Pancreas (tissue), 10 donors: ENCODE results near the gene SYT6. TPM values are rescaled to one million over a fixed set of nuclear protein-coding genes. Genes with fewer than 3 reads are reported as not detected.
A peak's percentile ranks its signal among the peaks of the same experiment; 100 is the strongest.

Source experiments
- ATAC-seq, 4 donors: fragments of 200-7000 bp; cut with Tn5 transposase; one replicate each; pipeline versions ENCODE4 v1.8.0 to v1.9.1; 2020; ENCODE audit warnings: mild to moderate bottlenecking in 4 of 4, moderate library complexity in 4 of 4
- DNase-seq, 6 donors: peaks; one replicate each; pipeline ENCODE4 v3.0.0-alpha.2; 2020
- FAIRE-seq: peaks from 2 replicates; lab custom pipeline; 2012; peaks lifted over from hg19 to GRCh38; lab: Jason Lieb, UNC
- H3K27ac ChIP-seq, 4 donors: fragments of 200-600 bp; sonication (generic); 1 replicate in 3 of 4; 2 replicates in 1 of 4; pipeline versions ENCODE4 v1.5.0 to v1.8.0; 2020
- H3K27me3 ChIP-seq, 4 donors: fragments of 200-600 bp; one replicate each; pipeline ENCODE4 v1.8.0; 2021
- H3K36me3 ChIP-seq, 3 donors: fragments of 200-600 bp; sonication (generic) in 1 of 3; one replicate each; pipeline versions ENCODE4 v1.5.0 to v1.8.0; 2020 to 2021
- H3K4me1 ChIP-seq, 3 donors: fragments of 200-600 bp; one replicate each; pipeline ENCODE4 v1.8.0; 2021
- H3K4me3 ChIP-seq, 4 donors: fragments of 200-600 bp; sonication (generic) in 2 of 4; one replicate each; pipeline versions ENCODE4 v1.5.0 to v1.8.0; 2020 to 2021
- H3K9me3 ChIP-seq, 4 donors: fragments of 200-600 bp; one replicate each; pipeline ENCODE4 v1.8.0; 2021
- WGBS, 2 donors: extraction: QIAGEN DNeasy Blood & Tissue Kit; methylation state at CpG; one replicate each; pipeline ENCODE4 v1.1.7; 2013; 5-methylcytosine and 5-hydroxymethylcytosine counted together
- intact Hi-C, 3 donors: fragments of 100-400 bp; cut with DNase I; formaldehyde crosslinking; loops; one replicate each; pipeline versions ENCODE4 v1.11.1 to v1.14.2; 2022
- polyA plus RNA-seq, 2 donors: library from polyadenylated mRNA; stranded (reverse); fragments of 200-250 nt; gene quantifications; one replicate each; pipeline ENCODE4 v1.2.3, GENCODE V29; 2013
- total RNA-seq, 6 donors: library from RNA; stranded (reverse); fragmentation: NEBNext Ultra II Directional in 4 of 6; extraction: Animal tissue kit (Norgen Biotek cat#: 25700) in 4 of 6; gene quantifications; one replicate each; pipeline versions ENCODE4 v1.2.1 to v1.2.4, GENCODE V29; 2021 to 2023
- TF ChIP-seq, protein P1 (sequence below), 4 donors: fragments of 200-600 bp; sonication (generic) in 3 of 4; IDR thresholded peaks; one replicate each; pipeline versions ENCODE4 v1.5.0 to v1.8.0; 2021; ENCODE audit warnings: antibody characterized with exemption in 4 of 4
- donor health status: healthy with polysubstance abuse.
- donor health status: DM: no; HTN: no; CAD: no; lungs with moderate emphysema.
- donor health status: DM: no; HTN: no; CAD: no.
- donor health status: control.
- donor health status: control.
- donor health status: Bipolar disorder and iron deficiency.
- donor health status: DM: yes; HTN: yes; CAD: no.
- donor health status: DM: no; HTN: no; CAD: no.
- donor health status: DM: no; HTN: no; CAD: no.
- donor health status: DM: yes; HTN: yes; CAD: no.

The SYT6 gene
- total and polyA plus RNA-seq, 8 donors = 0.81 to 5.2 (median 2.9) TPM

DNA sequence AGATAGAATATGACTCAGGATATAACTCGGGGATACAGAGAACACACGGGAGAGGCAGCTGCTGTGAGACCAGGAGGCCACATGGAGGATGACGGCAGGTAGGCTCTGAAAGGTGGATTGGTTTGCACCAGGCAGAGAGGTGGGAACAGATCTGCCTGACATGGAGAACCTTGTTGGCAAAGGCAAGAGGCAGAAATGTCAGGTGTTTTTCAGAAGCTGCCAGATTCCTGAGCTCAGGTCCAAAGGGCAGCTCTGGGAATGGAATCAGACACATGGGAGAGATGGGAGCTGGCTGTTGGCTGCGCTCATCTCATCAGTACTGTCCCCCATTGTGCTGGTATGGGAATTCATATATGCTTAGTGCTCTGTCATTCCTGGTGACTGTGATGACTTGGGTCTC lies 19.2 kb downstream of the SYT6 start:
- Histone ChIP-seq H3K4me3 (no peak overlapping the region), H3K27me3 (no peaks in the 10 kb centered on the region), H3K4me1 (peaks cover 0 to 9% (median 4%) of the 10 kb centered on the region in 3 donors), H3K9me3 (no peaks in the 10 kb centered on the region), H3K27ac (no peak overlapping the region), H3K36me3 (no peaks in the 10 kb centered on the region)
- FAIRE-seq = no peak
- intact Hi-C loops = no loop called here
- peak in 4 of 6 donors; percentile 25 to 60 (median 40) for DNase-seq
- TF ChIP-seq, protein P1, sequence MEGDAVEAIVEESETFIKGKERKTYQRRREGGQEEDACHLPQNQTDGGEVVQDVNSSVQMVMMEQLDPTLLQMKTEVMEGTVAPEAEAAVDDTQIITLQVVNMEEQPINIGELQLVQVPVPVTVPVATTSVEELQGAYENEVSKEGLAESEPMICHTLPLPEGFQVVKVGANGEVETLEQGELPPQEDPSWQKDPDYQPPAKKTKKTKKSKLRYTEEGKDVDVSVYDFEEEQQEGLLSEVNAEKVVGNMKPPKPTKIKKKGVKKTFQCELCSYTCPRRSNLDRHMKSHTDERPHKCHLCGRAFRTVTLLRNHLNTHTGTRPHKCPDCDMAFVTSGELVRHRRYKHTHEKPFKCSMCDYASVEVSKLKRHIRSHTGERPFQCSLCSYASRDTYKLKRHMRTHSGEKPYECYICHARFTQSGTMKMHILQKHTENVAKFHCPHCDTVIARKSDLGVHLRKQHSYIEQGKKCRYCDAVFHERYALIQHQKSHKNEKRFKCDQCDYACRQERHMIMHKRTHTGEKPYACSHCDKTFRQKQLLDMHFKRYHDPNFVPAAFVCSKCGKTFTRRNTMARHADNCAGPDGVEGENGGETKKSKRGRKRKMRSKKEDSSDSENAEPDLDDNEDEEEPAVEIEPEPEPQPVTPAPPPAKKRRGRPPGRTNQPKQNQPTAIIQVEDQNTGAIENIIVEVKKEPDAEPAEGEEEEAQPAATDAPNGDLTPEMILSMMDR (IDR thresholded peaks at IDR 0.05) = no peak
- ATAC-seq = peak; percentile 85 to 94 (median 94)
- 29 to 39% methylated on average over 4 of the region's 4 CpGs for WGBS, 2 donors

DNA sequence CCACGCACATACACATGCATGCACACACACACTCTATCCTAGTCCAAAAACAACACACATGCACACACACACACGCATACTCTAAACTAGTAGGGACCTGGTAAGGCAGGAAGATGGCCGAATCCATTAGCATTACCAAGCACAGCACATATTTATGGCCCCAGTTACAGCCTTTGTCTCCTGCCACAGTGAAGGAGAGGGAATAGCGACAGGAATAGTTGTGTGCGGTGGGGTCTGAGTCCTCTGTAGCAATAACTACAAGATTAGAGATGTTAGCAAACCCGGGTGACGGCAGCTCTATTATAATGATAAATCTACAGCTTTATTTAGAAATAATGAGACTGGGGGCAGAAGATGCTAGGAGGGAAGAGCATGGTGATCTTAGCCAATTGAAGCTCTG lies 20.5 kb downstream of the SYT6 start:
- no peak for ATAC-seq
- H3K4me1 ChIP-seq = peaks cover 0 to 9% (median 4%) of the 10 kb centered on the region in 3 donors
- intact Hi-C loops = no loop called here

DNA sequence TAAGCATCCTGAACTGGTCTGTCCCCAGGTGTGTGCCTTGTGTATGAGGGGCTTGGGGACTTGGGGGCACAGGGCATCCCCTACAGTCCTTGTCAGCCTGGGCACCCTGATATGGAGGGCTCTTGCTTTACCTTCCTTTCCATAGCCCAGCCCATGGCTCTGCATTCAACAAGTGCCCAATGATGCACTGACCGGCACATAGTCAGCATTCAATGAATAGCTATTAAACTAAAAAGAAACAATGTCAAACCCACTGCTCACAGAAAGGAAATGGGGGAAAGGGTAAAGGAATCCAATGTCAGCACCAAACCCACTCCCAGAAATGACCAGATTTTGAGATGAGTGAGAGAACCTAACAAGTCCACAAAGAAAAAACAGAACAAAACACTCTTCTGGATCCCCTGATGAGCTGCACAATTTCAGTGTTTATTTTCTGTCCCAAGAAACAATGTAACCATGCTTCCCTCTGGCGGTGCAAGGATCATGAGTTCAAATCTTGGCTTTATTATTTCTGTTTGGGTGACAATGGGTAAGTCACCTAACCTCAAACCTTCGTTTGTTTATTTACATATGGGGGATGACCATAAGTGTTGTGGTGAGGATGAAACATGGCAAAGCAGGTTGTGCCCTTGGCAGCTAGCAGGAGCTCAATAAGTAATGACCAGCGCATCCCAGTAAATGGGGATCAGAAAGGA lies 22.0 kb downstream of the SYT6 start:
- H3K4me3 ChIP-seq = no peak overlapping the region
- FAIRE-seq (no peak), DNase-seq (no peak), ATAC-seq (no peak)
- H3K4me1 ChIP-seq = peaks cover 0 to 9% (median 4%) of the 10 kb centered on the region in 3 donors
- no peaks in the 10 kb centered on the region for H3K27me3 ChIP-seq
- 92 to 95% methylated on average over 4 of the region's 4 CpGs for WGBS, 2 donors
- no peak overlapping the region for H3K27ac ChIP-seq
- no peaks in the 10 kb centered on the region for H3K9me3 ChIP-seq
- TF ChIP-seq, protein P1 (IDR thresholded peaks at IDR 0.05) = no peak
- no peaks in the 10 kb centered on the region for H3K36me3 ChIP-seq
- intact Hi-C loops = no loop called here

More for the DNA sequence above, 20.5 kb downstream of the SYT6 start:
- FAIRE-seq = no peak
- TF ChIP-seq, protein P1 (IDR thresholded peaks at IDR 0.05) = no peak
- Histone ChIP-seq H3K27ac (no peak overlapping the region), H3K27me3 (no peaks in the 10 kb centered on the region), H3K9me3 (no peaks in the 10 kb centered on the region), H3K36me3 (no peaks in the 10 kb centered on the region), H3K4me3 (no peak overlapping the region)
- WGBS, 2 donors = 95 to 96% methylated on average over 7 of the region's 7 CpGs
- DNase-seq = no peak

DNA sequence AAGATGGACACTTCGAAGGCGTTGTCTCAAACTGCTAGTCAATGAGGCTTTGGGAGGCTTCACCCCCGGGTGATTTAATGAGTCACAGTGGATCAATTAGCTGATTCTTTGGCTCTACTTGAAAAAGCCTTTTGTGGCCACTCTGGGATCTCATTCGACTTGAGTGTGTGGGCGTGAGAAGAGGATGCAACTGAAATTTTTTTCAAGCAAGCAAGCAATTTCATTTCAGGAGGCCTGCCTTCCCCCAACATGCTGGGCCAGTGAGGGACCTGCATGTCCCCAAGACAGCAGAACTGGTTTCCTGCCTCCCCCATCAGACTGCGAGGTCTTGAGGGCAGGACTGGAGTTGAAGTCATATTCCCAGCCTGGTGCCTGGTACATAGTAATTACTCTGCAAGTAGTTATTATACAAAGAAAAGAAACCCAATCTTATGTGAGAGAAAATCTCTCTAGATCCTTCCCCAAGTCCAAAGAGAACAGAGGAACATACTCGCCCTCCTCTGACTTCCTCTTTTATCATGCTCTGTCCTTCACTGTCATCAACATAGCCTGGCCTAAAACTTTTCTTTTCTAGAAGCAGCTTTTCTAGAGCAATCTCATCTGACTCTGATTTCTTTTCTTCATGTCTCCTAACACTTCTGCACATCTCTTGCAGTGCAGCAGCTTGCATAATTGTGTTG lies 22.7 kb downstream of the SYT6 start:
- intact Hi-C loops = no loop called here
- no peak for DNase-seq
- FAIRE-seq = no peak
- peak in 1 of 4 donors; percentile 29 for ATAC-seq
- no peak overlapping the region for H3K4me3 ChIP-seq
- H3K27ac ChIP-seq = no peak overlapping the region
- peaks cover 0 to 9% (median 4%) of the 10 kb centered on the region in 3 donors for H3K4me1 ChIP-seq
- no peaks in the 10 kb centered on the region for H3K36me3 ChIP-seq
- WGBS, 2 donors = 71 to 76% methylated on average over 7 of the region's 7 CpGs
- H3K27me3 ChIP-seq = no peaks in the 10 kb centered on the region
- TF ChIP-seq, protein P1 (IDR thresholded peaks at IDR 0.05) = no peak
- no peaks in the 10 kb centered on the region for H3K9me3 ChIP-seq

DNA sequence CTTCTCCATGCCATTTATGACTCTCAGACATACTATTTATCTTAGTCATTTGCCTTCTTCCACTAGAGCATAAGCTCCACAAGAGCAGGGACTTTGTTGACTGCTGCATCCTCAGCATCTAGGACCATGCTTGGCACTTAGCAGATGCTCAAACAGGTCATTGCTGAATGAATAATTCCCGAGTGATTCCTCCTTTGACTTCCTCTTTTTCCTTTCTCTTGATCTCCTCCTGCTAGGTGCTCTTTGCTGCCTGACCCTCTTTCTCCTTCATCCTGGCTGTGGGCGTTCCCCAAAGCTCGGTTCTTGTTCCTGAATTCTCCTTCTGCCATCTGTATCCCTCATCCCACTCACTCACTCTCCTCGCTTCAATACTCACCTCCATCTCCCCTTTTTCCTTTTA lies 23.5 kb downstream of the SYT6 start:
- FAIRE-seq = no peak
- Histone ChIP-seq H3K27ac (no peak overlapping the region), H3K4me1 (peaks cover 0 to 9% (median 4%) of the 10 kb centered on the region in 3 donors), H3K36me3 (no peaks in the 10 kb centered on the region), H3K27me3 (no peaks in the 10 kb centered on the region), H3K9me3 (no peaks in the 10 kb centered on the region), H3K4me3 (no peak overlapping the region)
- 79 to 95% methylated on average over 4 of the region's 4 CpGs for WGBS, 2 donors
- ATAC-seq = no peak
- no peak for DNase-seq
- intact Hi-C loops = no loop called here
- TF ChIP-seq, protein P1 (IDR thresholded peaks at IDR 0.05) = no peak
